Measurements from ENCODE around the gene CADPS. TPM values are rescaled to one million over a fixed set of nuclear protein-coding genes. Genes with fewer than 3 reads are reported as not detected.

The CADPS gene
- polyA plus RNA-seq, 2 of the 4 experiments (the other 2 are of a cell fraction): not detected

DNA sequence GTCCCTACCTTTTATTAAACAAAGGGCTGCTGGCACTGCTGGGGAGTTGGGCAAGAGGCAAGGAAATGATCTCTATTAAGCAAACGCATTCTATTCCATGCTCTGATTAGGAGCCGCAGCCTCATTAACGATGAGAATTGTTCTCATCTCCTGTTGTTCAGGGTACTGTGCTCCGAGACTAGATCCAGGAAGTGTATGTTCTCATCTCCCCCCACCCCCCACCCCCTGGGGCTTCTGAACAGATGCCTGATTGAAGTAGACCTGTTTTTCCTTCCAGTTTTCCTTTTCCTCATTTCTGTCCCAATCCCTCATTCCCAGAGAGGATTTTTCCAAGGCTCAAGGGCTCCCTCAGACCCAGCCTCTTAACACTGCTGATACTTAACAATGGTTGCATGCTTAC, 420.3 kb downstream of the CADPS start (continued):
- TF ChIP-seq MAX (IDR thresholded peaks at IDR 0.05) (no peak), JUNB (IDR thresholded peaks at IDR 0.05) (no peak), POLR2AphosphoS2 (conservative IDR thresholded peaks at IDR 0.05; ENCODE audit: low read length) (no peak)

- no peaks in the 10 kb centered on the region for H3K4me1 ChIP-seq
- no peaks in the 10 kb centered on the region for H3K9me3 ChIP-seq
- DNase-seq (ENCODE audit: low read depth in 1 of 2, low spot score in 1 of 2) (no peak), ATAC-seq (no peak), FAIRE-seq (no peak)
- POLR2A ChIA-PET: no interaction called here
- no peak overlapping the region for H3K4me2 ChIP-seq
- no peak overlapping the region for H3K27ac ChIP-seq
- TF ChIP-seq EP300 (IDR thresholded peaks at IDR 0.05): no peak
- TF ChIP-seq MYC (IDR thresholded peaks at IDR 0.05; ENCODE audit: borderline replicate concordance, low read length): no peak
- TF ChIP-seq ATOH8 (CRISPR knock-in tag; IDR thresholded peaks at IDR 0.05; ENCODE audit: low read depth): no peak
- TF ChIP-seq ELK1 (IDR thresholded peaks at IDR 0.05; ENCODE audit: low read depth, low read length): no peak
- CTCF ChIA-PET: no interaction called here
- 81% methylated on average over 6 of the region's 6 CpGs for whole genome bisulfite sequencing (ENCODE audit: missing lambda C conversion rate)
- H3K4me3 ChIP-seq: no peak overlapping the region
Measured at GRCh38 chr3:62453448-62453847, 421.8 kb downstream of the CADPS start.

DNA sequence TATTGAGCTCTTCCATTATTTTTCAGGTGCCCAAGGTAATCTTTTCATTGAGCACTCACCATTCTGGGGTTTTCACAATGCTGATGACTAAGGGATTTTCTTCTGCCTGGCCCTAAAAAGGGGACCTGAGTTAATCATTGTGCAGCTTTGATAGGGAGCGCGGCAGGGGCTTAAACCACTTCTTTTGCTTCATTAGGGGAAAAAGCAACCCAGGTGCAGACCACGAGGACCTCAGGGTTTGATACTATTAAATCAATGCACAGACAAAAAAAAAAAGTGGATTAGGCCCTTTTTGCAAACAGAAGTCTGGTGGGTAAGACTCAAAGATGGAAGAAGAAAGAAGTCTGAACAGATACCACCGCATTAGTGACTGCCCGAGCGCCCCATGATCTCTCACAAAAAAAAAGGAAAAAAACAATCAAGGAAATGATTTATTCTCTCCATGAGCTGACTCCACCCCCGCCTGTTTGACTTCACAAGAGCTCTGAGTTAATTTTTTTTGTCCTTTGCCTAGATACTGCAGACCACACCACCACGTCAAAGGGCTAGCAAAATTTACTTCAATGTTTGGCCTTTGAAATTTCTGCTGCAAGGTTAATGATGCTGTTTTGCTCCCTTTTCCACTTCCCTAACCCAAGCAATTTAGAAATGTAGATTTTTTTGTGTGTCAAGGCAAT, 423.9 kb downstream of the CADPS start:
- DNase-seq (ENCODE audit: low read depth in 1 of 2, low spot score in 1 of 2): no peak
- POLR2A ChIA-PET: no interaction called here
- H3K4me3 ChIP-seq: no peak overlapping the region
- no peaks in the 10 kb centered on the region for H3K4me1 ChIP-seq
- no peaks in the 10 kb centered on the region for H3K9me3 ChIP-seq
- H3K4me2 ChIP-seq: no peak overlapping the region
- no peak overlapping the region for H3K27ac ChIP-seq
- FAIRE-seq: no peak
- CTCF ChIA-PET: no interaction called here
- ATAC-seq: no peak
- no peak for TF ChIP-seq JUN (IDR thresholded peaks at IDR 0.05)
- TF ChIP-seq FOXS1 (CRISPR knock-in tag; IDR thresholded peaks at IDR 0.05): no peak
- no peak for TF ChIP-seq BHLHE40 (IDR thresholded peaks at IDR 0.05; ENCODE audit: low read depth, low read length)
- no peak for TF ChIP-seq MYC (IDR thresholded peaks at IDR 0.05; ENCODE audit: borderline replicate concordance, low read length)
- no peak for TF ChIP-seq HOXB13 (CRISPR knock-in tag; IDR thresholded peaks at IDR 0.05; ENCODE audit: low read depth)
- TF ChIP-seq HDAC2 (IDR thresholded peaks at IDR 0.05): no peak
- TF ChIP-seq MAX (IDR thresholded peaks at IDR 0.05): no peak
- TF ChIP-seq ZC3H11A (IDR thresholded peaks at IDR 0.05): no peak
- TF ChIP-seq TFCP2L1 (CRISPR knock-in tag; IDR thresholded peaks at IDR 0.05): no peak
- no peak for TF ChIP-seq ZSCAN20 (CRISPR knock-in tag; IDR thresholded peaks at IDR 0.05)
- TF ChIP-seq POLR2AphosphoS2 (conservative IDR thresholded peaks at IDR 0.05; ENCODE audit: low read length): no peak
- TF ChIP-seq EHF (CRISPR knock-in tag; IDR thresholded peaks at IDR 0.05): no peak
- no peak for TF ChIP-seq ESRRA (IDR thresholded peaks at IDR 0.05; ENCODE audit: borderline replicate concordance, low read length)
- TF ChIP-seq PBX3 (IDR thresholded peaks at IDR 0.05): no peak
- TF ChIP-seq EHMT2 (IDR thresholded peaks at IDR 0.05; ENCODE audit: low read depth): no peak
- no peak for TF ChIP-seq CBX8 (IDR thresholded peaks at IDR 0.05)
- TF ChIP-seq E2F6 (IDR thresholded peaks at IDR 0.05; ENCODE audit: borderline replicate concordance, low read depth): no peak
- 50% methylated on average over 8 of the region's 8 CpGs for WGBS (ENCODE audit: missing lambda C conversion rate)

Measured in A549 (cell line).